HCT116 (cell line): ENCODE results near the gene PKN2. TPM values are rescaled to one million over a fixed set of nuclear protein-coding genes. Genes with fewer than 3 reads are reported as not detected.

Experiments
- ATAC-seq: fragments of 200-7000 bp; cut with Tn5 transposase; 2 replicates; pipeline ENCODE4 v1.9.1; 2020; ENCODE audit warnings: mild to moderate bottlenecking, moderate library complexity
- BruUV-seq: library from RNA; stranded (reverse); fragments of 400-500 nt; replicated peaks from 2 replicates; lab custom pipeline; 2021; lab: Mats Ljungman, UMichigan
- CTCF ChIA-PET: fragments of 300-600 bp; sonication (Branson Sonifier 250); formaldehyde crosslinking; loops from one replicate; lab custom pipeline; 2021; ENCODE audit warnings: antibody characterized with exemption; lab: Charles Lee
- POLR2A ChIA-PET: fragments of 300-600, 350-600 bp; sonication (Branson Sonifier 250); formaldehyde crosslinking; loops from one replicate; lab custom pipeline; 2021; ENCODE audit warnings: antibody characterized with exemption; lab: Charles Lee
- RAD21 ChIA-PET, 2 experiments: fragments of 300-600 bp; sonication (Branson Sonifier 250); formaldehyde crosslinking; loops; one replicate each; lab custom pipeline; 2023; ENCODE audit warnings: low total read pairs in 2 of 2; ENCODE audit not compliant: uncharacterized antibody in 2 of 2, unreplicated experiment in 2 of 2, low non-redundant PET in 1 of 2; lab: Charles Lee
- DNase-seq: peaks from one replicate; pipeline ENCODE4 v3.0.0-alpha.2; 2010; ENCODE audit warnings: low read depth, low spot score
- H2AFZ ChIP-seq: fragments of 200-600 bp; shearing (Covaris generic), sonication (generic); 2 replicates; pipeline ENCODE4 v1.6.1; 2017; ENCODE audit warnings: low read depth, mixed run types, mixed read lengths, antibody characterized with exemption, low read length; ENCODE audit not compliant: poor library complexity, severe bottlenecking
- H3K27ac ChIP-seq: 2 replicates; pipeline ENCODE4 v1.5.1; 2012; ENCODE audit warnings: low read depth, low read length
- H3K27me3 ChIP-seq: fragments of 200-600 bp; sonication (generic); 2 replicates; pipeline ENCODE4 v1.6.1; 2016; ENCODE audit warnings: mixed run types, low read length, mixed read lengths; ENCODE audit not compliant: insufficient read depth
- H3K36me3 ChIP-seq, 2 experiments: fragments of 200-500 bp in 1 of 2; fragments of 200-600 bp in 1 of 2; sonication (Bioruptor generic) in 1 of 2; sonication (generic) in 1 of 2; 2 replicates each; pipeline versions ENCODE4 v1.5.1 to v1.6.1; 2014 to 2016; ENCODE audit warnings: low read length in 2 of 2, inconsistent platforms in 1 of 2, mixed read lengths in 1 of 2, mixed run types in 1 of 2; ENCODE audit not compliant: insufficient read depth in 2 of 2, control insufficient read depth in 1 of 2
- H3K4me1 ChIP-seq, 2 experiments: fragments of 200-600 bp in 1 of 2; sonication (generic) in 1 of 2; 2 replicates each; pipeline versions ENCODE4 v1.5.1 to v1.6.1; 2012 to 2017; ENCODE audit warnings: low read length in 2 of 2, inconsistent platforms in 1 of 2, mild to moderate bottlenecking in 1 of 2, mixed read lengths in 1 of 2, mixed run types in 1 of 2, moderate library complexity in 1 of 2; ENCODE audit not compliant: insufficient read depth in 2 of 2, control insufficient read depth in 1 of 2
- H3K4me2 ChIP-seq: fragments of 200-600 bp; sonication (generic); 2 replicates; pipeline ENCODE4 v1.6.1; 2017; ENCODE audit warnings: mixed run types, low read length, mixed read lengths
- H3K4me3 ChIP-seq, 2 experiments: fragments of 200-600 bp in 1 of 2; sonication (generic) in 1 of 2; replicated peaks in 1 of 2; 2 replicates each; pipeline ENCODE4 v1.5.1; 2011 to 2016; ENCODE audit warnings: low read length in 2 of 2, control low read depth in 1 of 2, low read depth in 1 of 2, mild to moderate bottlenecking in 1 of 2, mixed read lengths in 1 of 2, mixed run types in 1 of 2
- H3K79me2 ChIP-seq: fragments of 200-600 bp; sonication (generic); 2 replicates; pipeline ENCODE4 v1.6.1; 2017; ENCODE audit warnings: mild to moderate bottlenecking, mixed run types, low read length, moderate library complexity, mixed read lengths; ENCODE audit not compliant: insufficient read depth
- H3K9ac ChIP-seq: fragments of 200-600 bp; sonication (generic); 2 replicates; pipeline ENCODE4 v1.6.1; 2016; ENCODE audit warnings: low read length, mixed read lengths
- H3K9me2 ChIP-seq: fragments of 200-600 bp; sonication (generic), shearing (Covaris generic); 2 replicates; pipeline ENCODE4 v1.6.1; 2017; ENCODE audit warnings: mixed run types, mild to moderate bottlenecking, moderate library complexity; ENCODE audit not compliant: insufficient read depth
- H3K9me3 ChIP-seq, 2 experiments: fragments of 200-500 bp in 1 of 2; fragments of 200-600 bp in 1 of 2; sonication (Bioruptor generic) in 1 of 2; sonication (generic) in 1 of 2; 2 replicates each; pipeline ENCODE4 v1.6.1; 2014 to 2017; ENCODE audit warnings: low read length in 2 of 2, mixed read lengths in 2 of 2, inconsistent platforms in 1 of 2, low read depth in 1 of 2, mild to moderate bottlenecking in 1 of 2, mixed run types in 1 of 2, moderate library complexity in 1 of 2; ENCODE audit not compliant: control insufficient read depth in 1 of 2, insufficient read depth in 1 of 2
- H4K20me1 ChIP-seq: fragments of 200-600 bp; sonication (generic), shearing (Covaris generic); 2 replicates; pipeline ENCODE4 v1.6.1; 2017; ENCODE audit warnings: mixed run types, mild to moderate bottlenecking, moderate library complexity; ENCODE audit not compliant: insufficient read depth
- ATF3 ChIP-seq: IDR thresholded peaks from 2 replicates; pipeline ENCODE4 v1.6.1; 2012
- CBX3 ChIP-seq: IDR thresholded peaks from 2 replicates; pipeline ENCODE4 v1.6.1; 2012; ENCODE audit warnings: low read depth
- CEBPB ChIP-seq: IDR thresholded peaks from 2 replicates; pipeline ENCODE4 v1.6.1; 2012; ENCODE audit warnings: low read depth
- EZH2 ChIP-seq: fragments of 200-600 bp; sonication (generic); IDR thresholded peaks from 2 replicates; pipeline ENCODE4 v1.6.1; 2017; ENCODE audit warnings: antibody characterized with exemption, mixed run types
- EZH2phosphoT487 ChIP-seq: fragments of 200-600 bp; IDR thresholded peaks from 2 replicates; pipeline ENCODE4 v1.6.1; 2018; ENCODE audit warnings: antibody characterized with exemption, borderline replicate concordance
- FOSL1 ChIP-seq: IDR thresholded peaks from 2 replicates; pipeline ENCODE4 v1.6.1; 2012; ENCODE audit warnings: low read depth
- JUND ChIP-seq: IDR thresholded peaks from 2 replicates; pipeline ENCODE4 v1.6.1; 2012
- MAX ChIP-seq: IDR thresholded peaks from 2 replicates; pipeline ENCODE4 v1.6.1; 2012
- POLR2A ChIP-seq: IDR thresholded peaks from 2 replicates; pipeline ENCODE4 v1.7.0; 2011; ENCODE audit warnings: borderline replicate concordance; ENCODE audit not compliant: insufficient read depth, insufficient read length; ENCODE audit errors: extremely low read depth
- POLR2AphosphoS5 ChIP-seq: IDR thresholded peaks from 2 replicates; pipeline ENCODE4 v1.6.1; 2011; ENCODE audit warnings: mild to moderate bottlenecking, low read depth, low read length, moderate library complexity
- RAD21 ChIP-seq: IDR thresholded peaks from 2 replicates; pipeline ENCODE4 v1.6.1; 2012; ENCODE audit warnings: low read depth, mild to moderate bottlenecking
- REST ChIP-seq: IDR thresholded peaks from 2 replicates; pipeline ENCODE4 v1.6.1; 2012; ENCODE audit warnings: low read depth
- SP1 ChIP-seq: IDR thresholded peaks from 2 replicates; pipeline ENCODE4 v1.6.1; 2012; ENCODE audit warnings: low read depth
- SRF ChIP-seq: IDR thresholded peaks from 2 replicates; pipeline ENCODE4 v1.6.1; 2012; ENCODE audit warnings: low read depth
- TCF7L2 ChIP-seq: IDR thresholded peaks from 2 replicates; pipeline ENCODE4 v1.7.0; 2011; ENCODE audit warnings: borderline replicate concordance, inconsistent platforms; ENCODE audit not compliant: insufficient read depth, insufficient read length; ENCODE audit errors: extremely low read depth
- YY1 ChIP-seq: IDR thresholded peaks from 2 replicates; pipeline ENCODE4 v1.6.1; 2011; ENCODE audit warnings: low read length, low read depth, moderate library complexity, mild to moderate bottlenecking; ENCODE audit not compliant: insufficient replicate concordance; ENCODE audit errors: extremely low read depth
- intact Hi-C: fragments of 100-400 bp; cut with micrococcal nuclease; formaldehyde crosslinking; loops from 2 replicates; pipeline ENCODE4 v1.10.0; 2022
- total RNA-seq: library from RNA; stranded (reverse); gene quantifications from one replicate; pipeline ENCODE4 v1.2.1, GENCODE V29; 2021; ENCODE audit not compliant: unreplicated experiment

The PKN2 gene
- total RNA-seq, 1 experiment from 2014 or later = 44.3 TPM

- CTCF ChIA-PET = no interaction called here
- Histone ChIP-seq H3K4me2 (no peak overlapping the region), H3K9me3 (no peaks in the 10 kb centered on the region), H3K27me3 (no peaks in the 10 kb centered on the region), H3K27ac (no peak overlapping the region), H3K9ac (no peak overlapping the region), H3K9me2 (no peaks in the 10 kb centered on the region), H3K4me3 (no peak overlapping the region), H2AFZ (no peak overlapping the region), H3K79me2 (no peaks in the 10 kb centered on the region), H4K20me1 (no peaks in the 10 kb centered on the region), H3K4me1 (peaks cover 0 to 9% of the 10 kb centered on the region in 2 experiments; a peak in 2 of 4 replicates), H3K36me3 (no peaks in the 10 kb centered on the region)
- DNase-seq (no peak), ATAC-seq (no peak)
- intact Hi-C loops = no loop called here
- TF ChIP-seq ATF3 = no peak
- no peak for TF ChIP-seq POLR2A
- no peak for TF ChIP-seq TCF7L2
- TF ChIP-seq CEBPB = no peak
- no peak for TF ChIP-seq EZH2phosphoT487
- TF ChIP-seq FOSL1 = no peak
- no peak for TF ChIP-seq MAX
- TF ChIP-seq JUND = no peak
- TF ChIP-seq REST = no peak
- TF ChIP-seq SP1 = no peak
- TF ChIP-seq RAD21 = no peak
- no peak for TF ChIP-seq POLR2AphosphoS5
- no peak for TF ChIP-seq EZH2
- TF ChIP-seq YY1 = no peak
- TF ChIP-seq CBX3 = no peak
- TF ChIP-seq SRF = no peak
- BruUV-seq = no TSS peak
- RAD21 ChIA-PET = no interaction called here
- POLR2A ChIA-PET = no interaction called here
Measured at GRCh38 chr1:88678405-88678804, 5.7 kb upstream of the PKN2 start.
